Activated T-helper 17 cell treated with anti-CD3 and anti-CD28 coated beads, Interleukin-2, amount 50 U/mL, for 72 hours (primary cell): Measurements from ENCODE around the gene ERCC6L2. TPM values are rescaled to one million over a fixed set of nuclear protein-coding genes. Genes with fewer than 3 reads are reported as not detected.

Source experiments
- ATAC-seq: fragments of 150-1000 bp; cut with Tn5 transposase; replicated peaks from 2 replicates; pipeline ENCODE4 v1.10.0; 2021; ENCODE audit warnings: mild to moderate bottlenecking, moderate library complexity
- H3K27ac Mint-ChIP-seq: one replicate; pipeline ENCODE4 v1.8.0; 2022; ENCODE audit warnings: mixed read lengths
- H3K27me3 Mint-ChIP-seq: one replicate; pipeline ENCODE4 v1.8.0; 2022; ENCODE audit warnings: mixed read lengths
- H3K36me3 Mint-ChIP-seq: one replicate; pipeline ENCODE4 v1.8.0; 2022; ENCODE audit warnings: low read depth, mild to moderate bottlenecking, mixed read lengths
- H3K4me1 Mint-ChIP-seq: one replicate; pipeline ENCODE4 v1.8.0; 2022; ENCODE audit warnings: mixed read lengths
- H3K4me3 Mint-ChIP-seq: one replicate; pipeline ENCODE4 v1.8.0; 2022; ENCODE audit warnings: mild to moderate bottlenecking, mixed read lengths
- H3K9me3 Mint-ChIP-seq: one replicate; pipeline ENCODE4 v1.8.0; 2022; ENCODE audit warnings: mixed read lengths
- total RNA-seq, 2 donors: library from RNA; stranded (reverse); gene quantifications; one replicate each; pipeline ENCODE4 v1.2.3, GENCODE V29; 2022

The ERCC6L2 gene
- total RNA-seq = 10 to 100 TPM; 24.5 to 35.7 TPM

DNA sequence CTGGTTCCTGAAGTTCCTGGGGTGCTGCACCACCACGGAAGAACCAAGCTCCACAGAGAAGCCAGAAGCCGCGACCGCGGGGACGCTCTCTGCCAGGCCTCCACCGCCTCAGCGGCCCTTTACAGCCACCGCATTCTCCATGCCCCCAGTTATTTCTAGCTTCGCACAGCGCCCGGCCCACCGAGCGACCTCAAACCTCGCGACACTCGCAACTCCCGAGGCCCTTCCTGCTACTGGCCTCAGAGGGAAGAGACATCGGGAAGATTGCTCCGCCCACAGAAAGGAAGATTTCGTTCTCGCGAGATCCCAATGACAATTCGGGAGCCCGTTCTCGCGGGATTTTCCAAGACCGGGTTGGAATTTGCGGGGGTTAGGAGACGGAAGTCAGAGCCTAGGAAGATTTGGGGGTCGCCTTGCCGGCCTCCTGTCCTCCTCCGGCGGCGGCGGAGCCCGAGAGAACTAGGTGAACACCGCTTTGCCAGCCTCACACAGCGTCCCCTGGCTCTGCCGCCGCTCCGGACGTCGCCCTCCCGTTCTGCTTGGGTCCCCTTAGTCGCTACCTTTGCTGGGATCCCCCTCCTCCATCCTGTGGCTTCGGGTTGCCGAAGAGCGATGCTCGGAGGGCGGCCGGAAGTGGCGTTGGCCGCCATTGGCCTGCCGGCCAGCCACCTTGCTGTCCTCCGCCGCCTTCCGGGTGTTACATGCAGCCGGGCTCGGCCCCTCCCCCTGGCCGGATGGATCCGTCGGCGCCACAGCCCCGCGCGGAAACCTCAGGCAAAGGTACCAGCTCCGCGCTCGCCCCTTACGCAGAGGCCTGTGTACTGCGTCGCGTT lies at the start of gene ERCC6L2:
Gene ERCC6L2, plus strand, starts transcription at position 387 of the 833 bp plus-strand sequence. Its CDS starts 348 bp downstream, at position 735.
- Mint-ChIP-seq H3K27me3 (no peaks in the 10 kb centered on the region), H3K27ac (no peak within 1 kb of the TSS), H3K36me3 (peaks cover 49% of the 10 kb centered on the region), H3K4me1 (peaks cover 13% of the 10 kb centered on the region), H3K9me3 (no peaks in the 10 kb centered on the region), H3K4me3 (no peak within 1 kb of the TSS)
- ATAC-seq = peak; percentile 90

DNA sequence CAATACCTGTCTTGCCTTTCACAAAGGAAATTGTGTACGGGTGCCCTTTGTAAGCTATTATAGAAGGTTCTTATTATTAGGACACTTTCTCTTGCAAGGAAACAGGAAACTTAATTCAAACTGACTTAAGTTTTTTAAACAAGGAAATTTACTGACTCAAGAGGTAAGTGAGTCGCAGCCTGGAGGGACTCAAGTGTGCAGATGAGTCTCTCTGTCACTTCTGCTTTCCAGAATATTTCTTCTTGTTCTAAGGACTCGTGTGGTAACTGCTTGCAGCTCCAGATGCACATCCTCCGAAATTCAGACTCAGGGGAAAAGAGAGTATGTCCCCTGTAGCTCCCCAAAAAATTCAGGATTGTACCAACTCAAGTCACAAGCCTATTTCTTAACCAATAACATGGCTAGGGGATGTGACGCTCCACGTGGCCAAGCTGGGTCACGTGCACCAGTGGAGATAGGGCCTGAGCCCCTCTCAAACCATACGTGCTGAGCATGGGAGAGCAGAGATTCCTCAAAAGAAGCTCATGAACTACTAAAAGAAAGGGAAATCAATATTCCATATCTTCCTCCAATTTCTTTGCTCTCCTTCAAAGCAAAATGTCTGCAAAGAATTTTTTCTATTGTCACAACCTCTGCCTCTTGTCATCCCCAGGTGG lies 49.2 kb upstream of the ERCC6L2 start:
- Mint-ChIP-seq H3K27me3 (no peaks in the 10 kb centered on the region), H3K9me3 (no peaks in the 10 kb centered on the region), H3K4me1 (peaks cover 5% of the 10 kb centered on the region), H3K4me3 (no peak overlapping the region), H3K27ac (no peak overlapping the region), H3K36me3 (no peaks in the 10 kb centered on the region)
- ATAC-seq = no peak

DNA sequence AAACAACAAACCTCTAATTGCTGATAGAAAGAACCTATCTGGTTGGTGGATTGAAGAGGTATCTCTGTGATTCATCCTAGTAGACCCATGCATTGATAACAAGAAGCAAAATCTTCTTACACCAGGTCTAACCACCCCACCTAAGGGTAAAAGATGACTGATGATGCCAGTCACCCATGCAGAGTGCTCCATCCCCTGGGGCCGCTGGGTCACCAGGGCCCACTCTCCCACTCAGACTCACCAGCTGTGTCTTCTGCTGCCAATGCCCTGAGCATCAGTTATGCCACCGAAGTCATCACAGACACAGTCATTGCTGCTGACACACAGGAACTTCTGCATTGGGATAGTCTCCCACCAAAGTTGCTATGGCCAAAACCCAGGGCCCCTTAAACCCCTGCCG lies 44.7 kb upstream of the ERCC6L2 start:
- Mint-ChIP-seq H3K27ac (no peak overlapping the region), H3K27me3 (no peaks in the 10 kb centered on the region), H3K36me3 (no peaks in the 10 kb centered on the region), H3K9me3 (no peaks in the 10 kb centered on the region), H3K4me3 (no peak overlapping the region), H3K4me1 (peaks cover 9% of the 10 kb centered on the region)
- ATAC-seq = no peak

DNA sequence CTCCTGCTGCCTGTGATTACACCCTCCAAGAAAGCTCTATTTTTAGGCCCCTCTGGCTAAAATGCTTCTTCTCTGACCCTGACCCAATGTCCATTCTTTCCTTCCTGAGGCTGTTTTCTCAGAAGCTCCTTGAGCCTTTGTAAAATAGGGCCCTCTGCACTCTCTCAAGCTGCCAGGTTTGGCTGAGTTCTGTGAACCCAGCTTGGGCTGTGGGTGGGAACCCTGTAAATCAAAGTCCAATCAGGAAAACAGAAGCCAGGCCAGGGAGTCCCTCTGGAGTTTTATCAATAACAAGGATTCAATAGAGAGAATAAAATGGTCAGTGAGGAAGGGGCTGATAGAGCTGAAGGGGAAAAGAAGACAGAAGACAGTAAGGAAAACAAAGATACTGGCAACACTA lies 43.7 kb upstream of the ERCC6L2 start:
- Mint-ChIP-seq H3K27me3 (no peaks in the 10 kb centered on the region), H3K9me3 (no peaks in the 10 kb centered on the region), H3K27ac (no peak overlapping the region)

GRCh38 chr9:95833546-95834178 lies 41.8 kb upstream of the ERCC6L2 start:
- peaks cover 9% of the 10 kb centered on the region for H3K4me1 Mint-ChIP-seq
- ATAC-seq = no peak
- H3K9me3 Mint-ChIP-seq = no peaks in the 10 kb centered on the region
- no peaks in the 10 kb centered on the region for H3K36me3 Mint-ChIP-seq
- no peak overlapping the region for H3K27ac Mint-ChIP-seq
- H3K27me3 Mint-ChIP-seq = no peaks in the 10 kb centered on the region
- no peak overlapping the region for H3K4me3 Mint-ChIP-seq

More for the DNA sequence above, 43.7 kb upstream of the ERCC6L2 start:
- Mint-ChIP-seq H3K4me1 (peaks cover 9% of the 10 kb centered on the region), H3K36me3 (no peaks in the 10 kb centered on the region), H3K4me3 (no peak overlapping the region)
- ATAC-seq = no peak

- no peaks in the 10 kb centered on the region for H3K27me3 Mint-ChIP-seq
- H3K36me3 Mint-ChIP-seq = no peaks in the 10 kb centered on the region
- ATAC-seq = peak; percentile 85
- no peak overlapping the region for H3K27ac Mint-ChIP-seq
- H3K9me3 Mint-ChIP-seq = no peaks in the 10 kb centered on the region
- H3K4me3 Mint-ChIP-seq = no peak overlapping the region
- peaks cover 9% of the 10 kb centered on the region for H3K4me1 Mint-ChIP-seq
Observed at GRCh38 chr9:95834281-95834907, 41.1 kb upstream of the ERCC6L2 start.

GRCh38 chr9:95835393-95835792 lies 40.1 kb upstream of the ERCC6L2 start:
- Mint-ChIP-seq H3K36me3 (no peaks in the 10 kb centered on the region), H3K27ac (no peak overlapping the region), H3K27me3 (no peaks in the 10 kb centered on the region), H3K9me3 (no peaks in the 10 kb centered on the region), H3K4me3 (no peak overlapping the region), H3K4me1 (peaks cover 9% of the 10 kb centered on the region)
- no peak for ATAC-seq

DNA sequence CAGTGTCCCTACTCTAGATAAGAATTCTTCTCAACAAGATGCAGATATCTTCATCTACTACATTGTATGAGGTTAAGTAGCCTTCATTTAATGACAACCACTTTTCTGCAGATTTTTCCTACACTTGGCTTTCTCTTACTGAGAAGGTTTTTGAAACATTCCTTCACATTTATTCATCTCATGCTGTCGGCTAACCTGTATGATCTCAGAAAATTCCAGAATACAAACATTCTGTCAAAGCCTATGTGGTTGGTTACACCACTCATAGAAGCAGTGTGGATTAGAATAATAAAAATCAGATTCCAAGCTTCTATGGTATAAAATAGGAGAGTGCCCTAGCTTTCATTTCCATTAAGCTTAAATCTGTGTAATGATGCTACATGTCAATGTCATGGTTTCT lies 39.4 kb upstream of the ERCC6L2 start:
- ATAC-seq = no peak
- H3K4me1 Mint-ChIP-seq = peaks cover 9% of the 10 kb centered on the region
- H3K27me3 Mint-ChIP-seq = no peaks in the 10 kb centered on the region
- H3K36me3 Mint-ChIP-seq = no peaks in the 10 kb centered on the region
- H3K4me3 Mint-ChIP-seq = no peak overlapping the region
- no peak overlapping the region for H3K27ac Mint-ChIP-seq
- no peaks in the 10 kb centered on the region for H3K9me3 Mint-ChIP-seq

DNA sequence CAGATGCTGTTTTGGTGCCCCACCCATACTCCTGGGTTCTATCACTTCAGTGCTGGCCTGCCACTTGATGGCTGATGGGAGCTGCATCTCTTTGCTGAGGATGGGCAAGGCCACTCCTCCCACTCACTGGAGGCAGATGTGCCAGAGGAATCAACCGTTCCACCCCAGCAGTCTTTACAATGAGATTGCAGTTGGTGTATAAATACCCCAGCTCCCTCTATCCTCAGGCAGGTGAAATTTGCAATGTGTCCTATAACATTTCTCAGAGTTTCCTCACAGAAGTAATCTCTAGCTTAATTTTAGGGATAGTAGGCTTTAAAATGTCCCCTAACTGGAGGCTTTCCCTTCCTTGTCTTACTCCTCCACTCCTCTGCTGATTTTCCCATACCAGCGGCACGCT lies 36.5 kb upstream of the ERCC6L2 start:
- Mint-ChIP-seq H3K4me3 (no peak overlapping the region), H3K27me3 (no peaks in the 10 kb centered on the region), H3K27ac (no peak overlapping the region), H3K4me1 (peaks cover 9% of the 10 kb centered on the region), H3K9me3 (no peaks in the 10 kb centered on the region), H3K36me3 (no peaks in the 10 kb centered on the region)
- no peak for ATAC-seq

GRCh38 chr9:95840074-95840473 lies 35.4 kb upstream of the ERCC6L2 start:
- H3K27ac Mint-ChIP-seq = no peak overlapping the region
- no peak for ATAC-seq

GRCh38 chr9:95841377-95841776 lies 34.1 kb upstream of the ERCC6L2 start:
- Mint-ChIP-seq H3K4me3 (no peak overlapping the region), H3K27ac (no peak overlapping the region), H3K9me3 (no peaks in the 10 kb centered on the region), H3K4me1 (no peaks in the 10 kb centered on the region), H3K36me3 (no peaks in the 10 kb centered on the region), H3K27me3 (no peaks in the 10 kb centered on the region)
- ATAC-seq = no peak

More at GRCh38 chr9:95840074-95840473, 35.4 kb upstream of the ERCC6L2 start:
- Mint-ChIP-seq H3K4me3 (no peak overlapping the region), H3K36me3 (no peaks in the 10 kb centered on the region), H3K4me1 (no peaks in the 10 kb centered on the region), H3K9me3 (no peaks in the 10 kb centered on the region), H3K27me3 (no peaks in the 10 kb centered on the region)

GRCh38 chr9:95845751-95846150 lies 29.7 kb upstream of the ERCC6L2 start:
- H3K4me3 Mint-ChIP-seq = no peak overlapping the region

DNA sequence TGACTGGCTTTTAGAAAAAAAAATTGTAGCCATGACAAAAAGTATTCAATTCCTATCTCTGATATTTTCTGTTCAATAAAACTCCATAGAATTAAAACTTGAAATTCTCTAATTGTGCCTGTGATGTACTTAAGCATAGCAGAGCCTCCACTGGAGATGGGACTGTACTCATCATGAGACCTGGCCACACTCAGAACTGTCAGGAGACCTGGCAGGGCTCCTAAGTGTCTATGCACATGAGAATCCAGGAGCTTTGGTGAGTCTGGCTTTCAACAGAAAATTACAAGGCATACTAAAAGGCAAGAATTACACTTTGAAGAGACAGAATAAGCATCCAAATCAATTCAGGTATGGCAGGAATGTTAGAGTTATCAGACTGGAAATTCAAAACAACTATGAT lies 26.7 kb upstream of the ERCC6L2 start:
- Mint-ChIP-seq H3K4me1 (peaks cover 16% of the 10 kb centered on the region), H3K27me3 (no peaks in the 10 kb centered on the region), H3K27ac (no peak overlapping the region), H3K9me3 (no peaks in the 10 kb centered on the region), H3K4me3 (no peak overlapping the region), H3K36me3 (peaks cover 9% of the 10 kb centered on the region)
- no peak for ATAC-seq

More at GRCh38 chr9:95845751-95846150, 29.7 kb upstream of the ERCC6L2 start:
- H3K9me3 Mint-ChIP-seq = no peaks in the 10 kb centered on the region
- no peaks in the 10 kb centered on the region for H3K27me3 Mint-ChIP-seq
- ATAC-seq = no peak
- H3K36me3 Mint-ChIP-seq = peaks cover 9% of the 10 kb centered on the region
- no peak overlapping the region for H3K27ac Mint-ChIP-seq
- no peaks in the 10 kb centered on the region for H3K4me1 Mint-ChIP-seq
